IMR-90 (cell line): ENCODE measurements around the gene GPC2. TPM values are rescaled to one million over a fixed set of nuclear protein-coding genes. Genes with fewer than 3 reads are reported as not detected.

ENCODE experiments used
- ATAC-seq: fragments of 200-7000 bp; cut with Tn5 transposase; 2 replicates; pipeline ENCODE4 v1.9.1; 2020; ENCODE audit warnings: low read depth, mild to moderate bottlenecking, moderate library complexity
- BruUV-seq: library from RNA; stranded (reverse); fragments of 400-500 nt; replicated peaks from 2 replicates; lab custom pipeline; 2021; lab: Mats Ljungman, UMichigan
- CTCF ChIA-PET: fragments of 300-600 bp; formaldehyde crosslinking; extraction: SDS; loops from one replicate; lab custom pipeline; 2021; ENCODE audit warnings: antibody characterized with exemption; lab: Yijun Ruan, JAX
- POLR2A ChIA-PET: fragments of 300-600 bp; sonication (Branson Sonifier 250); formaldehyde crosslinking; loops from one replicate; lab custom pipeline; 2022; ENCODE audit warnings: antibody characterized with exemption; ENCODE audit not compliant: unreplicated experiment; lab: Charles Lee
- DNase-seq: peaks from one replicate; pipeline ENCODE4 v3.0.0; 2013
- H2AFZ ChIP-seq: replicated peaks from 2 replicates; pipeline ENCODE3; 2013; ENCODE audit warnings: low read length, mild to moderate bottlenecking; ENCODE audit not compliant: poor library complexity
- H2AK5ac ChIP-seq: 2 replicates; pipeline ENCODE4 v1.6.1; 2013; ENCODE audit warnings: low read depth, low read length, inconsistent platforms
- H2AK9ac ChIP-seq: replicated peaks from 2 replicates; pipeline ENCODE3; 2013; ENCODE audit warnings: mild to moderate bottlenecking, low read depth, low read length, moderate library complexity; ENCODE audit not compliant: poor library complexity
- H2BK120ac ChIP-seq: 2 replicates; pipeline ENCODE4 v1.6.1; 2013; ENCODE audit warnings: low read depth, low read length, inconsistent platforms
- H2BK15ac ChIP-seq: 3 replicates; pipeline ENCODE4 v1.6.1; 2013; ENCODE audit warnings: low read depth, low read length, inconsistent platforms
- H2BK20ac ChIP-seq: 2 replicates; pipeline ENCODE4 v1.6.1; 2013; ENCODE audit warnings: low read depth, mild to moderate bottlenecking, inconsistent platforms, low read length, moderate library complexity
- H2BK5ac ChIP-seq: 2 replicates; pipeline ENCODE4 v1.6.1; 2013; ENCODE audit warnings: mild to moderate bottlenecking, low read depth, low read length, inconsistent platforms; ENCODE audit not compliant: poor library complexity, severe bottlenecking
- H3K14ac ChIP-seq: replicated peaks from 2 replicates; pipeline ENCODE4 v1.6.1; 2013; ENCODE audit warnings: low read depth, low read length, inconsistent platforms
- H3K18ac ChIP-seq: 2 replicates; pipeline ENCODE4 v1.6.1; 2013; ENCODE audit warnings: low read depth, low read length, control low read depth
- H3K23ac ChIP-seq: 2 replicates; pipeline ENCODE4 v1.6.1; 2013; ENCODE audit warnings: low read depth, low read length, inconsistent platforms
- H3K27ac ChIP-seq: 2 replicates; pipeline ENCODE4 v1.5.1; 2013; ENCODE audit warnings: mild to moderate bottlenecking, control low read depth, low read length; ENCODE audit not compliant: insufficient read depth
- H3K27me3 ChIP-seq: 2 replicates; pipeline ENCODE4 v1.6.1; 2013; ENCODE audit warnings: low read length; ENCODE audit not compliant: control insufficient read depth, insufficient read depth
- H3K36me3 ChIP-seq: 2 replicates; pipeline ENCODE4 v1.6.1; 2013; ENCODE audit warnings: low read length, mixed read lengths; ENCODE audit not compliant: control insufficient read depth, insufficient read depth
- H3K4ac ChIP-seq: 2 replicates; pipeline ENCODE4 v1.6.1; 2013; ENCODE audit warnings: low read depth, low read length, inconsistent platforms
- H3K4me1 ChIP-seq: 2 replicates; pipeline ENCODE4 v1.6.1; 2013; ENCODE audit warnings: low read length, mixed read lengths; ENCODE audit not compliant: control insufficient read depth, insufficient read depth
- H3K4me2 ChIP-seq: 2 replicates; pipeline ENCODE4 v1.6.1; 2013; ENCODE audit warnings: low read depth, mild to moderate bottlenecking, control low read depth, low read length, moderate library complexity
- H3K4me3 ChIP-seq: 2 replicates; pipeline ENCODE4 v1.5.1; 2013; ENCODE audit warnings: low read depth, mild to moderate bottlenecking, control low read depth, low read length, moderate library complexity; ENCODE audit not compliant: insufficient read depth
- H3K56ac ChIP-seq: 2 replicates; pipeline ENCODE4 v1.6.1; 2013; ENCODE audit warnings: low read length, inconsistent platforms; ENCODE audit not compliant: insufficient read depth; ENCODE audit errors: extremely low read depth
- H3K79me1 ChIP-seq, 2 experiments: 2 replicates each; pipeline ENCODE4 v1.6.1; 2013; ENCODE audit warnings: low read length in 2 of 2, inconsistent platforms in 1 of 2, low read depth in 1 of 2
- H3K9ac ChIP-seq: 2 replicates; pipeline ENCODE4 v1.6.1; 2013; ENCODE audit warnings: low read depth, low read length, control low read depth
- H3K9me1 ChIP-seq: 2 replicates; pipeline ENCODE4 v1.6.1; 2013; ENCODE audit warnings: low read length, inconsistent platforms; ENCODE audit not compliant: insufficient read depth
- H3K9me3 ChIP-seq: 2 replicates; pipeline ENCODE4 v1.6.1; 2013; ENCODE audit warnings: low read length; ENCODE audit not compliant: control insufficient read depth, insufficient read depth
- H4K20me1 ChIP-seq: 2 replicates; pipeline ENCODE4 v1.6.1; 2013; ENCODE audit warnings: low read length, inconsistent platforms; ENCODE audit not compliant: insufficient read depth
- H4K5ac ChIP-seq: 2 replicates; pipeline ENCODE4 v1.6.1; 2013; ENCODE audit warnings: mild to moderate bottlenecking, low read depth, low read length, control low read depth
- H4K8ac ChIP-seq, 2 experiments: 2 replicates each; pipeline ENCODE4 v1.6.1; 2013; ENCODE audit warnings: low read depth in 2 of 2, low read length in 2 of 2, control low read depth in 1 of 2, inconsistent platforms in 1 of 2
- H4K91ac ChIP-seq: 2 replicates; pipeline ENCODE4 v1.6.1; 2013; ENCODE audit warnings: low read depth, low read length, inconsistent platforms; ENCODE audit not compliant: insufficient read depth
- BHLHE40 ChIP-seq: fragments of 150-350 bp; IDR thresholded peaks from 2 replicates; pipeline ENCODE4 v1.6.1; 2016; ENCODE audit warnings: mild to moderate bottlenecking, low read depth, low read length
- CEBPB ChIP-seq: IDR thresholded peaks from 2 replicates; pipeline ENCODE4 v1.6.1; 2012; ENCODE audit warnings: low read depth, low read length, improper control_type of control experiment
- ELK1 ChIP-seq: fragments of 150-350 bp; IDR thresholded peaks from 2 replicates; pipeline ENCODE4 v1.6.1; 2016; ENCODE audit warnings: low read depth, mild to moderate bottlenecking, low read length, moderate library complexity, borderline replicate concordance
- MAFK ChIP-seq: IDR thresholded peaks from 2 replicates; pipeline ENCODE4 v1.6.1; 2012; ENCODE audit warnings: low read depth, low read length, improper control_type of control experiment
- MAZ ChIP-seq: IDR thresholded peaks from 2 replicates; pipeline ENCODE4 v1.6.1; 2012; ENCODE audit warnings: low read depth, mild to moderate bottlenecking, low read length, improper control_type of control experiment, moderate library complexity, borderline replicate concordance
- MXI1 ChIP-seq: IDR thresholded peaks from 2 replicates; pipeline ENCODE4 v1.6.1; 2012; ENCODE audit warnings: low read depth, mild to moderate bottlenecking, low read length, moderate library complexity, borderline replicate concordance
- NFE2L2 ChIP-seq: fragments of 150-350 bp; IDR thresholded peaks from 2 replicates; pipeline ENCODE4 v1.6.1; 2016; ENCODE audit warnings: low read depth, mild to moderate bottlenecking, low read length
- POLR2A ChIP-seq: IDR thresholded peaks from 2 replicates; pipeline ENCODE4 v1.6.1; 2012; ENCODE audit warnings: mild to moderate bottlenecking, low read depth, low read length
- RAD21 ChIP-seq: IDR thresholded peaks from 2 replicates; pipeline ENCODE4 v1.6.1; 2012; ENCODE audit warnings: low read length, improper control_type of control experiment
- RCOR1 ChIP-seq: IDR thresholded peaks from 2 replicates; pipeline ENCODE4 v1.6.1; 2012; ENCODE audit warnings: mild to moderate bottlenecking, low read length, improper control_type of control experiment; ENCODE audit not compliant: insufficient replicate concordance
- RFX5 ChIP-seq: IDR thresholded peaks from 2 replicates; pipeline ENCODE4 v1.8.0; 2012; ENCODE audit warnings: low read depth, mild to moderate bottlenecking, low read length, moderate library complexity
- SMC3 ChIP-seq: fragments of 150-350 bp; IDR thresholded peaks from 2 replicates; pipeline ENCODE4 v1.6.1; 2016; ENCODE audit warnings: low read depth, mild to moderate bottlenecking, antibody characterized with exemption, low read length, moderate library complexity
- WGBS, 2 experiments: methylation state at CpG; one replicate each; pipeline versions ENCODE4 v1.1.5 to v1.1.7; 2013; ENCODE audit warnings: missing lambda C conversion rate in 2 of 2; ENCODE audit not compliant: insufficient read length in 1 of 2; ENCODE audit errors: extremely low coverage in 2 of 2; 5-methylcytosine and 5-hydroxymethylcytosine counted together
- dilution Hi-C: fragments of 300-500 bp; cut with HindIII; formaldehyde crosslinking; loops from one replicate; pipeline ENCODE4 v1.14.3; 2018; ENCODE audit warnings: low sequenced_read_pairs; ENCODE audit not compliant: unreplicated experiment
- in situ Hi-C: fragments of 300-500 bp; cut with MboI; formaldehyde crosslinking; loops from 3 replicates; pipeline ENCODE4 v1.14.3; 2019; ENCODE audit warnings: low sequenced_read_pairs, inconsistent platforms, mixed read lengths
- intact Hi-C: fragments of 100-400 bp; cut with micrococcal nuclease; formaldehyde crosslinking; loops from 2 replicates; pipeline ENCODE4 v1.10.0; 2022
- polyA plus RNA-seq, 3 experiments: library from polyadenylated mRNA; depleted of rRNA; stranded (reverse); fragments of >200 nt; gene quantifications; 2 replicates each; pipeline ENCODE4 v1.2.3, GENCODE V29; 2012; ENCODE audit warnings: low replicate concordance in 1 of 3
- total RNA-seq: library from RNA; depleted of rRNA; stranded (reverse); fragments of >200 nt; gene quantifications from 2 replicates; pipeline ENCODE4 v1.2.3, GENCODE V29; 2012

GPC2 gene
- total and polyA plus RNA-seq, 2 of the 4 experiments (the other 2 are of a cell fraction): 1.8 to 6.0 TPM

- 40% methylated on average over 1 of the region's 6 CpGs; no CpG with 5 or more reads in 1 of the 2 experiments for WGBS, 2 experiments
- TF ChIP-seq CEBPB (no peak), MAFK (no peak), POLR2A (no peak), RFX5 (no peak), RCOR1 (no peak), MXI1 (no peak), RAD21 (no peak), MAZ (no peak), BHLHE40 (no peak), SMC3 (no peak), NFE2L2 (no peak), ELK1 (no peak)
- no peak overlapping the region for H3K4me3 ChIP-seq
- no peak overlapping the region for H4K5ac ChIP-seq
- ChIA-PET POLR2A (no interaction called here), CTCF (no interaction called here)
- dilution Hi-C loops (no loop called here), intact Hi-C loops (no loop called here), in situ Hi-C loops (no loop called here)
- no peak overlapping the region for H2BK15ac ChIP-seq
- no peaks in the 10 kb centered on the region for H3K79me1 ChIP-seq
- no peak overlapping the region for H2AK9ac ChIP-seq
- H2AK5ac ChIP-seq: no peak overlapping the region
- H3K36me3 ChIP-seq: no peaks in the 10 kb centered on the region
- no peak overlapping the region for H3K4ac ChIP-seq
- no peak overlapping the region for H4K8ac ChIP-seq
- H3K27ac ChIP-seq: no peak overlapping the region
- no peak overlapping the region for H2BK5ac ChIP-seq
- H3K14ac ChIP-seq: no peak overlapping the region
- no peak overlapping the region for H4K91ac ChIP-seq
- H2BK120ac ChIP-seq: no peak overlapping the region
- no peaks in the 10 kb centered on the region for H3K4me1 ChIP-seq
- H3K9me1 ChIP-seq: no peaks in the 10 kb centered on the region
- ATAC-seq (no peak), DNase-seq (no peak)
- no TSS peak for BruUV-seq
- H3K23ac ChIP-seq: no peak overlapping the region
- no peak overlapping the region for H2AFZ ChIP-seq
- H3K9ac ChIP-seq: no peak overlapping the region
- H3K56ac ChIP-seq: no peak overlapping the region
- H3K27me3 ChIP-seq: no peaks in the 10 kb centered on the region; the same call in 1 of the 2 replicates
- H3K4me2 ChIP-seq: no peak overlapping the region
- no peaks in the 10 kb centered on the region for H4K20me1 ChIP-seq
- no peak overlapping the region for H3K18ac ChIP-seq
- no peak overlapping the region for H2BK20ac ChIP-seq
- H3K9me3 ChIP-seq: no peaks in the 10 kb centered on the region
Observed at GRCh38 chr7:100213672-100214071, 36.5 kb upstream of the GPC2 start.
